Measurements from ENCODE around the gene AKAP7.

Gene AKAP7

DNA sequence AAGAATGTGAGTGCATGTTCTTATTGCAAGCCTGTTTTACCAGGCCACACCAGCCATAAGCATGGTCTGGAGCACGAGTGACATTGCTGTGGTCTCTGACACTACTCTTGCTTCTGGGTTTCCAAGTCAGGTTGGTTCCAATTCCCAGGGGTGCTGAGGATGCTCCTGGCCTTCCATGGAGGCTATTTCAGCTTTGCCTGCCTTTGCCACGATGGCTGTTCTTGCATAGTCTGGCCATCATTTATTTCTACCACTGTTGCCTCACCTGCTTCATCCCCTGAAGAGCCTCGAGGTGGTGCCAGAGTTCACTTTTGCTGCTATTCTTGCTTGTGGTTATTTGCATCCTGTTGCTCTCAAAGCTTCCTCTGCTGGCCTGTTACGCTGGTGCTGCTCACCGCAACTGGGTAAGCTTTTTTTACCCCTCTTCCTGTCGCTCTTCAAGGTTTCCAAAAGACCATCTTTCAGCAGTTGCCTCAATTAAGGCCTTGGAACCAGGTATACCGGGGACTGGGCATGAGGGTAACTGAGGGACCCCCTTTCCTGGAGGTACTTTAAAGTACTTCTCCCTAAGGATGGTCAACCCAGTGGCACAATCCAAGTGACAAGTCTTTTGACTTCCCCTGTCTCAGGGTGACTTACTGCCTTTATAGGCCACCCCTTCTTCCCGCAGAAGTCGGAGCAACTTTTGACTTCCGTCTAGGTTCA, 64.5 kb downstream of the AKAP7 start:
- peak; percentile 27 to 52 for DNase-seq (ENCODE audit: low read depth in 2 of 2, low spot score in 1 of 2)

DNA sequence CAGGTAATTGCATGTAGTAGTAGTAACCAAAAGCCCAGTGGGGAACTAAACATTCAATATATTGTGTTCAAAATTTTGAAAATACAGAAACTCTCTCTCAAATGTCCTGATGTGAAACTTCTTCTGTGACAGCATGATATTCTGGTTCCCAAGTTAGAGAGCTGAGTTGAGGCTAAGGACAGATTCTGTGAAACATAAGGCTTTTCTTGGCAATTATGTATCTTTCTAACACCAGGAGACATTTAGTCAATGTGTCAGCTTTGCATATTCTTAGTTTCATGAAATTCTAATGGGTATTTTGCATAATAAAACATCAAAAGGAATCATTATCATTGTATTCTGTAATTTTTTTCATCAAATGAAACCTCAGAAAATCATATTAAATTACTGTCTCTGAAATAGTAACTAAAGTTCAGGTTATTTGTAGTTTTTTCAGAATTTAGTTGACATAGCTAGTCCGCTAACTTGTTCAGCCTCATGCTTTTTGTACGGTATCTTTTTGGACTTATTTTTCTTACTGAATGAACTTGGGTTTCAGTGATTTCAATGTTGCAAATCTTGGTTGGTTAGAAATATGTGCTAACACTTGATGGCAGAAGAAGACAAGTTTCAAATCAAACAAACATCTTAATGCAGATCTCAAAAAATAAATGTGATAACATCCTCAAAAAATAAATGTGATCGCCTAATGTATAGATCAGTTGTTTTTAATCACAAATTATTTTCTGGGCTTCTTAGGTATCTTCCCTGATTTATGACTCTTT, 70.4 kb downstream of the AKAP7 start:
- DNase-seq (ENCODE audit: low read depth in 2 of 2, low spot score in 1 of 2) = no peak

DNA sequence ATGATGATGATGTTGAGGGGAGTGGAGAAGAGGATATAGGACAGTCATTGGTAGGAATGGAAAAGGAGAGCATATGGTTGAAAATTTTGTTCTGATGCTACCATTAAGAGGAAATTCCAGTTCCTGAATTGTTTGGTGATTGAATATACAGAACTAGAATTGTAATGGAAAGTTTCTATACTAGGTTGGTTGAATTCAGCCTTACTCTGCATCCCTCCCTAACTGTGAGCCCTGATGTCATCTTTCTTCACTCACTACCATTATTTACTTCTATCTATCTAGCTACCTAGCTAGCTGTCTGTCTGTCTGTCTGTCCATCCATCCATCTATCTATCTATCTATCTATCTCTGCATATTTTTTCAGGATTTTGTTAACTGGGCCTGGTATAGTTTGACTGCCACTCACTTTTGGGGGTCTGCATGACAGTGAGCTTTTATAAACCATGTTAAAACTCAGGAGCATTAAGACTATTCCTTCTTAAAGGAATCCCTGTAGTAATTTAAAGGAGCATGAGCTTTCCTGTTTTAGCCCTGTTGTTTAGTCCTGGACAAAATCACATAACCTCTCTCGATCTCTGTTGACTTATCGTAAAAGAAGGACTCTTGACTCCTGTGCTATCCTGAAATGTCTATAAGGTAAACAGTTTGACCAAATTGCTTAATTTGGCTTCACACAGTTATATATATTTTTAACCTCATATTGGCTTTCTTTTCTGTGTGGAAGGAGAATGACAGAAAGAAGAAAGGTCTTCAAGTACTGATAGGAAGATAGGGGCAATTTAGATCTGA, 71.4 kb downstream of the AKAP7 start:
- no peak for DNase-seq (ENCODE audit: low read depth in 2 of 2, low spot score in 1 of 2)

DNA sequence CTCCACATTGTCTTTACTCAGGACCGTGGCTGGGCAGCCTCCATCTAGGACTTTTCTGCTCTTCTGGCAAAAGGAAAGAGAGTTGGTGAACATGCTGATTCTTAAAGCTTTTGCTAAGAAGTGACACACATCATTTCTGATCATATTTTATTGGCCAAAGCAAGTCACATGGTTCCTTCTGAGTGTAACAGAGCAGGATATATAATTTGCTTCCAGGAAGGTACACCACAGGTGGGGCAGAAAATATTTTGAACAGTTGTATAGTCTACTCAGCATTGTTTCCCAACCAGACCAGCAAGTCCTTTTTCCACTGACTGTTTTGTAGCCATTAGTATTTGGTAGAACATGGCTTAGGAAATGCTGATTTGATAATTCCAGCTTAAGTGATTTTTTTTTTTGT, 73.5 kb downstream of the AKAP7 start:
- no peak for DNase-seq (ENCODE audit: low read depth in 2 of 2, low spot score in 1 of 2)

DNA sequence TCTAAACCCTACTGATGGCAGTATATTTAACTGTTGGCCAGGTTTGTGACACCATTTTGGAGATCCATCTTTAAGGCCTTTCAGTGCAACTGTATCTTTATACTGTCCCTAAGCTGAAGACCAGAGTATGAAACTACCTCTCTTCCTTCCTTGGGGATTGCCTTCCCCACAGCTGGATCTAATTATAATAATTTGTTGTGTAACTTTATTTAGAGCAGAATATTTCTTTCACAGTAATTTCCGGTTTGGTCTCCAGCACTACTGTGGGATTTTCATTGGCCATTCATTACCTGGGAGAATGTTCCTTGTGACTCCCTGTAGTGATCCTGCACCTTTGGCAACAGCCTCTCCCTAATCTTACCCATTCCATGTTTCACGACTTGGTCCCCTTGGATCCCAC, 75.2 kb downstream of the AKAP7 start:
- DNase-seq (ENCODE audit: low read depth in 2 of 2, low spot score in 1 of 2) = no peak

DNA sequence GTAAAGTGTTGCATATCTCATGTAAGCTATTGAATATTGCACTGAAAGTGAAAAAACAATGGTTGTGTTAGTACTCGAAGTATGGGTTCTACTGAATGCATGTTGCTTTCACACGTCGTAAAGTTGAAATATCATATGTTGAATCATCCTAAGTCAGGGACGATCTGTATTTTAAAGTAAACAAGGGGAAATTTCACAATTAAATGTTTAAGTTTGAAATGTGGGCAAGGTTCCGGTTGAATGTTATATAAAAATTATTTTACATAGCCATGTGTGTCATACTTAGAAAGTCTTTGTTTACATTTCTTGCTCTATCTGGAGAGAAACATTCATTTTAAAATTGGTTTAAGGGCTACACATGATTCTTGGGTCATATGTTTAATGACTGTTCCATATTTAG, 76.8 kb downstream of the AKAP7 start:
- no peak for DNase-seq (ENCODE audit: low read depth in 2 of 2, low spot score in 1 of 2)

DNA sequence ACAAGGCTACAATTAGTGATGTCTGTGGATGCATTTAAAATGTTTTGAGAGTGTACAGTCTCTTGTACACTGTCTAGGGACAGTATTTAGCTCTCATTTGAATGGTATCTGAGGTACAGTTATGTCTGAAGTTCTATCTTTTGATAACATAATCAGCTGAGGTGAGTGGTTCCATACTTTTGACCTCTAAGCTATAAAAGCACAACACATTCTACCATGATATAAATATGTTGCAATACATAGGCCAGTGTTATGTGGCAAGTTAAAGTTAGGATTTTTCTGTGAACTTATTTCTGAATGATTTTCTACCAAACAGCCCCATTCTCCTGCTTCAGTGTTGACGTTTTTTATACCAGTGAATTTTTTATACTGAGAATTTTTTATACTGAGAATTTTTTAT, 77.6 kb downstream of the AKAP7 start:
- no peak for DNase-seq (ENCODE audit: low read depth in 2 of 2, low spot score in 1 of 2)

DNA sequence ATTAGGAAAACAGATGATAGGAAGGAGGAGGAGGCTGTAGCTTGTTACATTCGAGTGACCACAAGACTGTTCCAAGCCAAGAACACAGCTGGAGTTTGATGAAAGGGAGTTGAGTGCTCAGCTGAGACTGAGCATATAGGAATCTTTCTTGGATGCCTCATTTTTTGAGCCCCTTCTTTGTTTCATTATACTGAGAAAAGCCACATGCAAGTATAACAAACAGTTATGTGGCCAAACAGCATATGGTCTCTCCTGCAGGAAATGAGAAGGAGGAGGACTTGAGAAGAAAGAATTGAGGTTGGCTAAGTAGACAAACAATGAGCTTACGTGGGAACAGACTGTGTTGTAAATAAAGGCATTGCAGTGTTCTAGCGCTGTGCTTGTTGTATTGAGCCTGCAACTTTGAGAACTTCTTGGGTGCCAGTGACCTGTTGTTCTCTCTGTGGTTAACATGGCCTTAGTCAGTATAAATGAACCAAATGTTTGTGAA, 78.3 kb downstream of the AKAP7 start:
- no peak for DNase-seq (ENCODE audit: low read depth in 2 of 2, low spot score in 1 of 2)

DNA sequence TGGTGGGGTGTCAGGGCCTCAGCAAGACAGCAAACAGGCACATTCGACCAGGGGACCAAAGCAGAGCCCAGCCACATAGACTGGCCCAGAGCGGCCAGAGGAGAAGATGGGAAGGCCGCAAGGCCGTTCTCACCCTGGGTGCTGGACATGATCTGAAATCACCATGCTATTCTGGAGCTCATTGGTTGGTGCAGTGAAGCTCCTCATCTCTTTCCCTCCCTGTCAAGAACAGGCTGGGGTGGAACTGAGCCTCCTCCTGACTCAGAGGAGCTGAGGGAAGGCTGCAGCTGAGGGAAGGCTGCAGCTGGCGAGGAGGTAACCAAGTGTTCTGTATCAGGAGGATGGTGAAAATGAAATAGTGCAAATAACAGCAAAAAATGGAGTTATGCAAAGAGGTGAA, 80.0 kb downstream of the AKAP7 start:
- no peak for DNase-seq (ENCODE audit: low read depth in 2 of 2, low spot score in 1 of 2)

DNA sequence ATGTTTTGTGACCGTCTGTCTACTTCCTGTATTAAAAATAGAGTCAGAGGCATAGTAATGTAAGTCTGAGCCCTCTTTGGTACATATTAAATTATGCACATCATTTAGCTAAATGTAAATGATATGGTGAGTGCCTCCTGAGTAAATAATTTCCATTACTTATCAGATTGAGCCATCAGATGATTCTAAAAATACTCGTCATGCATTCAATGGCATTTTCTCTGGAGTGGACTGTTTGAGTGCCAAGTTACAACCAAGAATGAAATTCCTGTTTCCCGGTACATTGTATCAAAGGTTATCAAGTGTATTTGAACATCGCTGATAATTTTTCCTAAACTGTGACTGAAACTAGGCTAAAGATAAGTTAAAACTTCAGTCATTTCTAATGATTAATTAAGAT, 81.0 kb downstream of the AKAP7 start:
- no peak for DNase-seq (ENCODE audit: low read depth in 2 of 2, low spot score in 1 of 2)

DNA sequence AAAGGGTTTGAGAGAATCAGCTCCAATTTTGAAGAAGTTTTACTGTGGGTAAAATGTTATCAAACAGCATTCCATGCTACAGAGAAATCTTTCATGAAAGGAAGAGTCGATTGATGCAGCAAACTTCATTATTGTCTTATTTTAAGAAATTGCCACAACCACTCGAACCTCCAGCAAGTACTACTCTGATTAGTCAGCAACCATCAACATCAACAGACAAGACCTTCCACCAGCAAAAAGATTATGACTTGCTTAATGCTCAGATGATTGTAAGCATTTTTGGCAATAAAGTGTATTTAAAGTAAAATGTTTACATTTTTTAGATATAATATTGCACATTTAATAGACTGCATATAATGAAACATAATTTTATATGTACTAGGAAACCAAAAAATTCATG, 87.5 kb downstream of the AKAP7 start:
- no peak for DNase-seq (ENCODE audit: low read depth in 2 of 2, low spot score in 1 of 2)

DNA sequence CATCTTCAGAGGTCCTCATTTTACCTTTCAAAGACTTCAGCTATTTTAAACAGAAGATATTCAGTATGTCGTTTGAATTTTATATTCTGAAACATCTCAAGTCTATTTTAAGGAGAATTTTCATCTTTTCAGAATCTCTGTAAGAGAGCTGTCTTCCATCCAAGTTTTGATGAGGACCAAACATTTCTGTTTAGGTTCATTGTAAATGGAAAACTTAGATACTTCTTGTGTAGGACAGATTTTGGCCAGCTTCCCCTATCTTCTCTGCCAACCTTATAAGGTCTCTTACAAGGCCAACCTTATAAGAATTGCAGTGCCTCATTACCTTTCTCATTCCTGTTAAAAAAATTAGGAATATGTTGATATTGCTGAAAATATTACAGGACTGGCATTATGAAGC, 88.1 kb downstream of the AKAP7 start:
- no peak for DNase-seq (ENCODE audit: low read depth in 2 of 2, low spot score in 1 of 2)

DNA sequence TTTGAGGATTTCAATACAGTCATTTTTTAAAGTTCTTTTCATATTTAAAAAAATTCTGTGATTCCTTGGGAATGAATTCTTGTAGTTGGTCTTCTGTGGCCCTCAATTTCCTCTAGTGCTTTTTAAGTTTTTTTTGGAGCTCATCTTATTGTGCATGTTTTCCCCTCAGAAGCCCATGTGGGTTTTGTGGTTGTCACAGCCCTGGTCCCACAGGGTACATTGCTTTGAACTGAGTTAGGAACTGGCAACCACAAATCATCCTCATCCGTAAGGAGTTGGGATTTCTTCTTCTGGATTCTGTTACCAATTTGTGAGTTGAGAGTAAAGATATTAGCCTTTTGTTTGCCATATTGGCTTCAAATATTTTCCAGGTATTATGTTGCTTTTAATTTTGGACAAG, 89.9 kb downstream of the AKAP7 start:
- DNase-seq (ENCODE audit: low read depth in 2 of 2, low spot score in 1 of 2) = no peak

DNA sequence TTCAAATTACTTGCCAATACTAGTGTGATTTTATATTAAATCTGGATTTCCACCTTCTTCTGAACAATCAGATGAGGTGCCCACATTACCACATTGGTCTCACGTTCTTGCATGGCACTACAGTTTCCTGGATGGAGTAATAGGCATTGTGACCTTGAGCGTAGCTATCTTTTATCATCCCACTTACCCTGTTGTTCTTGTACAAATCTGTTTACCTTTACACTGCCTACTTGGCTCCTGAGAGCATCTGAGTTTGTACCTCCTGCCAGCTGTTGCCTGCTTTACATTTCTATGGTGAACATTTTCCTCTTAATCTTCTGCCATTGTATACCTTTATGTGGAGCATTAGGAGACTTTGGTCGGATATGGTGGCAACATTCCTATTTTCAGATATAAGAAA, 90.7 kb downstream of the AKAP7 start:
- DNase-seq (ENCODE audit: low read depth in 2 of 2, low spot score in 1 of 2) = no peak

DNA sequence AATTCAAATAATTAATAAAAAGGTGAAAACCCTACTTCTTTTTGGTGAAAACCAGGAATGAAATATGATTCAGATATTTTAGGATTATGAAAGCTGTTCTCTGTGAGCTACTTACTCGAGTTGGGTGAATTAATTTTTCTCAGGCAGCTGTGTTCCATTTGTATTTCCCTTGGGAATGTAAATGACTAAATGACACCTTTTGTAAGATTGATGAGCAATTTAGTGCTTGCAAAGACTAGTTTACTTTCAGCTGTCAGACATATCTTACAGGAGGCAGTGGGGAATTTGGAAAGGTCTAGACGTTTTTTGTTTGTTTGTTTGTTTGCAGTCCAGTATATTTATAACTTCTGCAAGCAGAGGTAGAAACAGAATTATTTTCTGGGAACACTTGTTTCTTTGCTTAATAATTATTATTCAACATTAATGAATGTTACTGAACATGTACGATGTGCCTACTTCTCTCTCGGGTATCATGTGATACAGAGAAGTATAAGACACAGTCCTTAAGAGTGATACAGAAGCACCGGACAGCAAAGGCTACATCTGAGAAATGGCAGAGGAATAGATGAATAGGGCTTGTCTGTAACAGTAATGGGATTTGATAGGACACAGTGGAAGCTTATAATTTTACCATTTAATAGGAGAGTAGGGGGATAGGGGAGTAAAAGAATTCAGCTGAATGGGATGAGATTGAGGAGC, 91.3 kb downstream of the AKAP7 start:
- no peak for DNase-seq (ENCODE audit: low read depth in 2 of 2, low spot score in 1 of 2)

DNA sequence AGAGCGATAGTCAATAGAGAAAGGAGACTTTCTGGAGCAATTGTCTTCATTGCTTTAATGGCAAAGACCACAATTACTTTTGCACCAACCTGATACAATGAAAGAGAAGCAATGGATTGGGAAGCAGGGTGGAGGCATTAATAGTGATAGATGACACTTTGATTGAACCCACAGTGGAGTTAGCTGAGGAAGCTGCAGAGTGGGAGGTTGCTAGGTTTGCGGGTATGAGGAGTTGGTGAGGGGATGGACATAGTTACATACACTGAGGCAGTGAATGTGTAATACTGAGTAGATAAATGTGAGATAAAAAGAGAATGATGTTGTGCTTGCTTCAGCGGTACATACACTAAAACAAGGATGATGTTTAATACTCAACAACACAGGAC, 91.9 kb downstream of the AKAP7 start:
- DNase-seq (ENCODE audit: low read depth in 2 of 2, low spot score in 1 of 2) = no peak

DNA sequence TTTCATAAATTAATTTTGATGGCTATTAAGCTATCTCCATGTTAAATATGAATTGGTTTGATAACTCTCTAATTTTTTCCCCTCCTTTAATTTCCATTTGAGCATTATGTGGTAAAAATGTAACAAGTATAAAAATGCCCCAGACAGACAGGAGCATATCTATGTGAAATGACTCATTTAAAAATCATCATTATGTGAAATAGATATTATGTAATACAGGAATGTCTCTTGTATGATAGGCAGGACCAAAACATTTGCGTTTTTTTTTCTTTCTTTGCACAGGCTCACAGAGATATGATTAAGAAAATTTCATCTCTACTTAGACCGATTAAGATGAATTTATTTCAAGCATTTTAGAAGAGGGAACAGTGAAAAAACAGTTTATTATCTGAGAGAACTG, 95.8 kb downstream of the AKAP7 start:
- no peak for DNase-seq (ENCODE audit: low read depth in 2 of 2, low spot score in 1 of 2)

DNA sequence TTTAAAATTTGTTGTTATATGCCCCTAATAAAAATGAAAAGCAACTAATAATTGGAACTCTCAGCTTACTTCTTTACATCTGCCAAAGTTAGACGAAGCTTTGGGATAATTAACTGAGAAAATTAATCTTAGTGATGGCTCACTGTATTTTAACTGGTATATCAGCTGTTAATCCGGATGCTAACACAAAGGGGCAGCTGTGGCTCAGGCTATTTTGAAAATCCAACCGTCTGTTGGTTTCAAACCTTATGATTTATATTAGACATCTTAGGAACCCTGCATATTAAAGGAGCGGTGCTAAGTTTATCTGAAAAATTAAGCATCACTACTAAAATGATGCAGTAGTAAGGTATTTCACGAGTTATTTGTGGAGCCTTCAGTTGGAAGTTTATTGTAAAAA, 96.6 kb downstream of the AKAP7 start:
- DNase-seq (ENCODE audit: low read depth in 2 of 2, low spot score in 1 of 2) = no peak

DNA sequence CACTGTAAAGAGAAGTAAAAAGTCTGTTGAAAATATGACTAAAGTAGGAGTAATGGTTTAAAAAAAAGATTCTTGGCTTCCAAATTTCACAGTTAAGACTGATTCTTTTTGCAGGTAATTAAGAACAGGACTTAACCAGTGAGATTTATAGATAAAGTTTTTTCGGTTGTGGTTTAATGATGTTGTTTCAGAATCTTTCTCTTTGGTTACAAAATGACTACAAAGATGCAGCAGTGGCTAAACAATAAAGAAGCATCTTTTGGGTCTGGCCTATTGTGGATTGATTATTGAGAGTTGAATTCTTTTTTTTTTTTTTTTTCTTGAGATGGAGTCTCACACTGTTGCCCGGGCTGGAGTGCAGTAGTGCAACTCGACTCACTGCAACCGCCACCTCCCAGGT, 109.7 kb downstream of the AKAP7 start:
- no peak for DNase-seq (ENCODE audit: low read depth in 2 of 2, low spot score in 1 of 2)

DNA sequence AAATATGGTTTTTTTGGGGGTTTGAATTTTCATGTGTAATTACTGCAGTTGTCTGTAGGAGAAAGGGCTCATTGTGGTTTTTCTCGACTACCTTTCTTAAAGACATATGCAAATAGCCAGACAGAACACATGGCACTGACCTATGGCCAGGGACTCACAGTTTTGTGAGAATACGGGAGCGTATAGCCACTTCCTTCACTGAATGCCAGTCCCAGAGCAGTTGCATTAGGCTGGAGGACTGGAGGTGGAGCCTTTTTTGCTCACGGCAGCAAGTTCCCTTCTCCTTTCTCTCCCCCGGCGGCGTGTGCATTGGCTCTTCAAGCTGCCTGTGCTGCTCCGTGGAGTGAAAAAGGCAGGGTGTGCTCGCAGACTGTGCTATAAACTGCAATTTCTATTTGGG, 114.9 kb downstream of the AKAP7 start:
- DNase-seq (ENCODE audit: low read depth in 2 of 2, low spot score in 1 of 2) = no peak

DNA sequence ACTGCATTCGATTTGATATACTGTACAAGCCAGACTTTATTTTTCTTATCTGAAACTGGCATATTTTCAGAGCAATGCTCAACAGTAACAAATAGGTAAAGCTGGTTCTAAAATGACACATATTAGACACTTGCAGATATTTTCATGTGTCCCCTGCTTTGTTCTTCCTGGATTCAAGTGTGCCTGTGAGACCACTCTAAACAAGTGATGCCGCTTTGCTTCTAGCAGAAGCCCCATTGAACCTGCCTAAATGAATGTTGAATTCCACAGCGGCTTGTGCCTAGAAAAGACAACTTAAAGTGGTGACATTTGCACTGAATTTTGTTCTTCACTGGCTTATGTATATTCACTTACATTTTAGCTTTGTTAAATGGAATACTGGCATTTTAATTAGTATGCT, 115.7 kb downstream of the AKAP7 start:
- no peak for DNase-seq (ENCODE audit: low read depth in 2 of 2, low spot score in 1 of 2)

Data from stimulated activated CD8-positive, alpha-beta memory T cell treated with anti-CD3 and anti-CD28 coated beads, Interleukin-4, amount 100 ng/mL, for 1 hour (primary cell).